K562 (cell line): ENCODE data around the gene ELAVL3. TPM values are rescaled to one million over a fixed set of nuclear protein-coding genes. Genes with fewer than 3 reads are reported as not detected.

Experiments used
- ATAC-seq: fragments of 200-7000 bp; cut with Tn5 transposase; 3 replicates; pipeline ENCODE4 v1.9.1; 2020; ENCODE audit warnings: moderate library complexity
- BruUV-seq: library from RNA; stranded (reverse); fragments of 400-500 nt; replicated peaks from 2 replicates; lab custom pipeline; 2021; lab: Mats Ljungman, UMichigan
- CTCF ChIA-PET: fragments of 300-600 bp; formaldehyde crosslinking; extraction: SDS; loops from one replicate; lab custom pipeline; 2021; ENCODE audit warnings: low intra/inter-chr PET ratio; lab: Yijun Ruan, JAX
- POLR2A ChIA-PET: fragments of 300-600, 350-650 bp; sonication (Branson Sonifier 250); formaldehyde crosslinking; extraction: SDS; loops from one replicate; lab custom pipeline; 2021; ENCODE audit warnings: antibody characterized with exemption, inconsistent platforms; lab: Yijun Ruan, JAX
- DNase-seq, 4 experiments: peaks; one replicate each; pipeline versions ENCODE4 v3.0.0 to v3.0.0-alpha.2; 2011 to 2018; ENCODE audit warnings: low spot score in 3 of 4, mixed read lengths in 3 of 4; ENCODE audit errors: extremely low read depth in 1 of 4
- FAIRE-seq: peaks from 2 replicates; lab custom pipeline; 2011; peaks lifted over from hg19 to GRCh38; lab: Jason Lieb, UNC
- H2AFZ ChIP-seq: 2 replicates; pipeline ENCODE4 v1.6.0; 2011; ENCODE audit warnings: low read depth, low read length, control low read depth, inconsistent platforms
- H3K27ac ChIP-seq: fragments of 200-600 bp; 3 replicates; pipeline ENCODE4 v1.8.0; 2011; ENCODE audit warnings: low read depth, mild to moderate bottlenecking, control low read depth, inconsistent platforms, low read length, moderate library complexity, mixed read lengths; ENCODE audit errors: extremely low read depth
- H3K27me3 ChIP-seq, 2 experiments: fragments of 300-600 bp in 1 of 2; 2 replicates in 1 of 2; 3 replicates in 1 of 2; pipeline versions ENCODE4 v1.6.0 to v1.8.0; 2011; ENCODE audit warnings: inconsistent platforms in 2 of 2, low read length in 2 of 2, mild to moderate bottlenecking in 1 of 2, mixed read lengths in 1 of 2, moderate library complexity in 1 of 2; ENCODE audit not compliant: control insufficient read depth in 2 of 2, insufficient read depth in 2 of 2
- H3K36me3 ChIP-seq: fragments of 300-600 bp; 3 replicates; pipeline ENCODE4 v1.8.0; 2011; ENCODE audit warnings: mild to moderate bottlenecking, low read length, inconsistent platforms; ENCODE audit not compliant: control insufficient read depth, insufficient read depth
- H3K4me1 ChIP-seq, 2 experiments: fragments of 200-600 bp in 1 of 2; replicated peaks in 1 of 2; 2 replicates in 1 of 2; 3 replicates in 1 of 2; pipeline versions ENCODE4 v1.5.1 to v1.8.0; 2011; ENCODE audit warnings: inconsistent platforms in 2 of 2, low read length in 2 of 2, mild to moderate bottlenecking in 1 of 2, mixed read lengths in 1 of 2, moderate library complexity in 1 of 2; ENCODE audit not compliant: control insufficient read depth in 2 of 2, insufficient read depth in 2 of 2
- H3K4me2 ChIP-seq: 2 replicates; pipeline ENCODE4 v1.6.1; 2011; ENCODE audit warnings: low read length, control low read depth, inconsistent platforms, mixed read lengths; ENCODE audit not compliant: insufficient read depth
- H3K4me3 ChIP-seq: fragments of 200-600 bp; sonication (generic), shearing (Covaris generic); 2 replicates; pipeline ENCODE4 v1.5.1; 2016; ENCODE audit warnings: control low read depth, inconsistent platforms
- H3K79me2 ChIP-seq: fragments of 200-600 bp; 3 replicates; pipeline ENCODE4 v1.8.0; 2011; ENCODE audit warnings: low read length, inconsistent platforms; ENCODE audit not compliant: control insufficient read depth, insufficient read depth
- H3K9ac ChIP-seq, 2 experiments: 2 replicates each; pipeline versions ENCODE4 v1.6.0 to v1.6.1; 2011; ENCODE audit warnings: low read depth in 2 of 2, low read length in 2 of 2, control low read depth in 1 of 2, inconsistent platforms in 1 of 2, mild to moderate bottlenecking in 1 of 2, mixed read lengths in 1 of 2; ENCODE audit not compliant: insufficient read depth in 1 of 2
- H3K9me1 ChIP-seq: one replicate; pipeline ENCODE4 v1.6.0; 2011; ENCODE audit warnings: inconsistent platforms, mild to moderate bottlenecking, low read length, moderate library complexity; ENCODE audit not compliant: control insufficient read depth, insufficient read depth
- H3K9me3 ChIP-seq: replicated peaks from 2 replicates; pipeline ENCODE4 v1.5.1; 2011; ENCODE audit warnings: low read depth, low read length, inconsistent platforms; ENCODE audit not compliant: control insufficient read depth, insufficient read depth
- H4K20me1 ChIP-seq: replicated peaks from 2 replicates; pipeline ENCODE4 v1.6.1; 2011; ENCODE audit warnings: low read length, inconsistent platforms, mixed read lengths; ENCODE audit not compliant: control insufficient read depth, insufficient read depth
- CC2D1A ChIP-seq: fragments of 450-650 bp; IDR thresholded peaks from 2 replicates; pipeline ENCODE4 v1.6.1; 2017; ENCODE audit warnings: mild to moderate bottlenecking
- HNRNPL ChIP-seq: fragments of 200-400 bp; formaldehyde crosslinking; IDR thresholded peaks from 2 replicates; pipeline ENCODE4 v1.6.1; 2017; ENCODE audit warnings: low read depth, mild to moderate bottlenecking, low read length
- MXD1 ChIP-seq: fragments of 250-450 bp; sonication (Bioruptor Pico); IDR thresholded peaks from 2 replicates; pipeline ENCODE4 v1.8.0; 2021; ENCODE audit warnings: borderline replicate concordance, mild to moderate bottlenecking, moderate library complexity; ENCODE audit not compliant: poor library complexity, severe bottlenecking
- TOE1 ChIP-seq, 2 experiments: fragments of 450-650 bp in 1 of 2; sonication (generic) in 1 of 2; formaldehyde crosslinking in 1 of 2; IDR thresholded peaks; 2 replicates each; pipeline versions ENCODE4 v1.7.1 to v1.8.0; 2016 to 2022; ENCODE audit warnings: borderline replicate concordance in 2 of 2, mild to moderate bottlenecking in 2 of 2, antibody characterized with exemption in 1 of 2, inconsistent platforms in 1 of 2, low read depth in 1 of 2, missing genetic modification reagents in 1 of 2, moderate library complexity in 1 of 2
- ZBTB8A ChIP-seq: fragments of 450-650 bp; IDR thresholded peaks from 2 replicates; pipeline ENCODE4 v1.6.1; 2018; ENCODE audit warnings: mild to moderate bottlenecking, moderate library complexity; ENCODE audit not compliant: partially characterized antibody
- ZNF121 ChIP-seq: sonication (generic); formaldehyde crosslinking; conservative IDR thresholded peaks from 2 replicates; pipeline ENCODE4 v1.8.0; 2022; ENCODE audit warnings: missing genetic modification reagents
- ZNF431 ChIP-seq: sonication (generic); formaldehyde crosslinking; IDR thresholded peaks from 2 replicates; pipeline ENCODE4 v1.8.0; 2022; ENCODE audit warnings: mild to moderate bottlenecking, missing genetic modification reagents
- ZNF609 ChIP-seq: sonication (generic); formaldehyde crosslinking; IDR thresholded peaks from 2 replicates; pipeline ENCODE4 v1.8.1; 2023; ENCODE audit warnings: missing genetic modification reagents, mild to moderate bottlenecking, borderline replicate concordance
- WGBS: fragments of 100-300 bp; shearing (Covaris generic); methylation state at CpG from one replicate; pipeline ENCODE4 v1.1.6; 2016; ENCODE audit warnings: low coverage, mixed read lengths; ENCODE audit not compliant: insufficient coverage; ENCODE audit errors: missing lambda C conversion rate; 5-methylcytosine and 5-hydroxymethylcytosine counted together
- in situ Hi-C: fragments of 300-500 bp; cut with MboI; formaldehyde crosslinking; loops from 4 replicates; pipeline ENCODE4 v1.15.0; 2018; ENCODE audit warnings: inconsistent platforms, mixed read lengths
- intact Hi-C: fragments of 100-400 bp; cut with micrococcal nuclease; formaldehyde crosslinking; loops from 2 replicates; pipeline ENCODE4 v1.14.2; 2022
- polyA plus RNA-seq, 8 experiments: library from polyadenylated mRNA; depleted of rRNA in 4 of 8; stranded (reverse) in 5 of 8; unstranded in 3 of 8; fragments of >200 nt; fragmentation: Nextera tagmentation in 2 of 8; fragmentation: Illumina TruSeq in 1 of 8; extraction: Ambion mirVana in 2 of 8; extraction: Trizol in 1 of 8; gene quantifications; 2 replicates each; pipeline versions ENCODE4 v1.2.1 to v1.2.3, GENCODE V29; 2011 to 2014; ENCODE audit warnings: inconsistent platforms in 1 of 8, missing spikeins in 1 of 8
- total RNA-seq, 7 experiments: library from RNA; depleted of rRNA in 6 of 7; stranded (reverse); fragments of >200 nt in 6 of 7; fragmentation: Illumina TruSeq in 2 of 7; extraction: Trizol in 2 of 7; gene quantifications; 2 replicates each; pipeline versions ENCODE4 v1.2.1 to v1.2.3, GENCODE V29; 2011 to 2021; ENCODE audit warnings: low replicate concordance in 1 of 7

ELAVL3 gene
- total and polyA plus RNA-seq, 9 of the 15 experiments (the other 6 are each of a cell fraction or from before 2014, with no cell fraction given) = not detected

GRCh38 chr19:11461453-11461852 is 19.4 kb downstream of the ELAVL3 start:
- POLR2A ChIA-PET = no interaction called here

GRCh38 chr19:11460207-11460606 is 20.6 kb downstream of the ELAVL3 start:
- H3K27me3 ChIP-seq = peaks cover 0 to 24% of the 10 kb centered on the region in 2 experiments; a peak in 3 of 5 replicates
- no peaks in the 10 kb centered on the region for H3K9me1 ChIP-seq
- no peaks in the 10 kb centered on the region for H3K36me3 ChIP-seq
- in situ Hi-C loops = no loop called here
- H3K27ac ChIP-seq = no peak overlapping the region
- no peaks in the 10 kb centered on the region for H3K79me2 ChIP-seq
- H3K4me3 ChIP-seq = no peak overlapping the region
- no peak overlapping the region for H3K4me2 ChIP-seq
- BruUV-seq = no TSS peak
- ChIA-PET CTCF (interaction anchor here (1.0 kb wide), 1 partner anchor 22 kb away, joined by 3 read pairs; no protein-coding TSS in a partner anchor), POLR2A (no interaction called here)
- DNase-seq (peak in 3 of 4 experiments; percentile 56 to 64 (median 63)), ATAC-seq (peak; percentile 64), FAIRE-seq (no peak)
- intact Hi-C loops = no loop called here
- H3K9me3 ChIP-seq = no peaks in the 10 kb centered on the region
- no peak overlapping the region for H3K9ac ChIP-seq
- H3K4me1 ChIP-seq = peaks cover 0 to 20% of the 10 kb centered on the region in 2 experiments; a peak in 3 of 5 replicates
- 0 out of 2 replicates have a peak, but pooled peaks cover 4% of the 10 kb centered on the region for H4K20me1 ChIP-seq
- 0% methylated on average over 2 of the region's 4 CpGs for WGBS
- H2AFZ ChIP-seq = no peak overlapping the region
- TF ChIP-seq MXD1 (CRISPR knock-in tag) = no peak
- TF ChIP-seq CC2D1A = no peak
- TF ChIP-seq TOE1 (IDR thresholded peaks at IDR 0.05; ENCODE audit: borderline replicate concordance) = peak; percentile 30; the same call in 1 of the 2 replicates
- no peak for TF ChIP-seq TOE1 (CRISPR knock-in tag; IDR thresholded peaks at IDR 0.05; ENCODE audit: borderline replicate concordance, low read depth)
- TF ChIP-seq ZBTB8A = no peak
- no peak for TF ChIP-seq HNRNPL
- TF ChIP-seq ZNF609 (CRISPR knock-in tag) = no peak

More at GRCh38 chr19:11461453-11461852, 19.4 kb downstream of the ELAVL3 start:
- Histone ChIP-seq H4K20me1 (0 out of 2 replicates have a peak, but pooled peaks cover 4% of the 10 kb centered on the region), H3K4me2 (no peak overlapping the region), H3K9me1 (no peaks in the 10 kb centered on the region), H3K27ac (no peak overlapping the region), H3K9me3 (no peaks in the 10 kb centered on the region), H2AFZ (no peak overlapping the region), H3K4me3 (no peak overlapping the region), H3K9ac (no peak overlapping the region), H3K36me3 (no peaks in the 10 kb centered on the region), H3K79me2 (no peaks in the 10 kb centered on the region), H3K27me3 (peaks cover 3 to 28% of the 10 kb centered on the region in 2 experiments; a peak in 4 of 5 replicates), H3K4me1 (peaks cover 0 to 20% of the 10 kb centered on the region in 2 experiments; a peak in 3 of 5 replicates)
- no TSS peak for BruUV-seq
- ATAC-seq (no peak), DNase-seq (no peak), FAIRE-seq (no peak)
- CTCF ChIA-PET = no interaction called here
- 0% methylated on average over 2 of the region's 2 CpGs for WGBS
- in situ Hi-C loops = no loop called here
- intact Hi-C loops = no loop called here
- TF ChIP-seq ZNF121 (CRISPR knock-in tag) (peak; percentile 67), ZNF431 (CRISPR knock-in tag) (no peak)
